Neural cell (in vitro differentiated cells): ENCODE results near the gene ABL2. TPM values are rescaled to one million over a fixed set of nuclear protein-coding genes. Genes with fewer than 3 reads are reported as not detected.

Experiments
- H2AFZ ChIP-seq: fragments of 200-600, 300-800 bp; sonication (generic), shearing (Covaris generic); 2 replicates; pipeline ENCODE4 v1.6.0; 2014; ENCODE audit warnings: low read depth, mild to moderate bottlenecking, antibody characterized with exemption, low read length, moderate library complexity
- H3F3A ChIP-seq: fragments of 200-600 bp; shearing (Covaris generic); 2 replicates; pipeline ENCODE4 v1.6.1; 2016; ENCODE audit warnings: mild to moderate bottlenecking, moderate library complexity, mixed read lengths, antibody characterized with exemption, low read length; ENCODE audit not compliant: insufficient read depth, poor library complexity, severe bottlenecking
- H3K27ac ChIP-seq: fragments of 200-600, 300-800 bp; sonication (generic), shearing (Covaris generic); 2 replicates; pipeline ENCODE4 v1.5.1; 2014; ENCODE audit warnings: mild to moderate bottlenecking, low read length, moderate library complexity
- H3K27me3 ChIP-seq: fragments of 300-800, 200-600 bp; sonication (generic), shearing (Covaris generic); 2 replicates; pipeline ENCODE4 v1.6.0; 2014; ENCODE audit warnings: mild to moderate bottlenecking, low read depth, low read length, moderate library complexity; ENCODE audit not compliant: insufficient read depth
- H3K36me3 ChIP-seq: fragments of 300-800, 200-600 bp; sonication (generic), shearing (Covaris generic); 2 replicates; pipeline ENCODE4 v1.5.1; 2014; ENCODE audit warnings: mild to moderate bottlenecking, antibody characterized with exemption, low read length, moderate library complexity; ENCODE audit not compliant: insufficient read depth
- H3K4me2 ChIP-seq: fragments of 300-800, 200-600 bp; sonication (generic), shearing (Covaris generic); 2 replicates; pipeline ENCODE4 v1.6.0; 2014; ENCODE audit warnings: mild to moderate bottlenecking, low read length
- H3K4me3 ChIP-seq: fragments of 300-800, 200-600 bp; sonication (generic), shearing (Covaris generic); 2 replicates; pipeline ENCODE4 v1.5.1; 2014; ENCODE audit warnings: mild to moderate bottlenecking, low read length, moderate library complexity
- H3K79me2 ChIP-seq: fragments of 200-600 bp; shearing (Covaris generic); replicated peaks from 2 replicates; pipeline ENCODE4 v1.6.0; 2014; ENCODE audit warnings: mild to moderate bottlenecking, low read length, moderate library complexity; ENCODE audit not compliant: insufficient read depth
- H3K9ac ChIP-seq: fragments of 300-800, 200-600 bp; sonication (generic), shearing (Covaris generic); 2 replicates; pipeline ENCODE4 v1.6.1; 2016; ENCODE audit warnings: mild to moderate bottlenecking, low read length, mixed read lengths
- H3K9me2 ChIP-seq: fragments of 200-600 bp; shearing (Covaris generic); 2 replicates; pipeline ENCODE4 v1.6.1; 2016; ENCODE audit warnings: mild to moderate bottlenecking, low read length, mixed read lengths; ENCODE audit not compliant: insufficient read depth
- H3K9me3 ChIP-seq: fragments of 200-600, 300-800 bp; sonication (generic), shearing (Covaris generic); 2 replicates; pipeline ENCODE4 v1.6.1; 2016; ENCODE audit warnings: mild to moderate bottlenecking, mixed run types, low read length, moderate library complexity, mixed read lengths
- H4K20me1 ChIP-seq: fragments of 200-600 bp; shearing (Covaris generic); 2 replicates; pipeline ENCODE4 v1.6.1; 2016; ENCODE audit warnings: mild to moderate bottlenecking, mixed run types; ENCODE audit not compliant: insufficient read depth
- CTCF ChIP-seq: fragments of 450-650 bp; IDR thresholded peaks from 2 replicates; pipeline ENCODE4 v1.5.1; 2014; ENCODE audit warnings: antibody characterized with exemption, mild to moderate bottlenecking, moderate library complexity; ENCODE audit not compliant: poor library complexity, severe bottlenecking
- EP300 ChIP-seq: fragments of 450-650 bp; conservative IDR thresholded peaks from 2 replicates; pipeline ENCODE4 v1.6.1; 2014; ENCODE audit warnings: antibody characterized with exemption, mild to moderate bottlenecking, moderate library complexity; ENCODE audit not compliant: poor library complexity, severe bottlenecking
- EZH2 ChIP-seq: fragments of 200-600, 300-800 bp; shearing (Covaris generic), sonication (generic); IDR thresholded peaks from 2 replicates; pipeline ENCODE4 v1.6.1; 2014; ENCODE audit warnings: antibody characterized with exemption, low read length, borderline replicate concordance, mild to moderate bottlenecking; ENCODE audit not compliant: insufficient read depth, poor library complexity, severe bottlenecking
- MXI1 ChIP-seq: fragments of 450-650 bp; conservative IDR thresholded peaks from 2 replicates; pipeline ENCODE4 v1.6.1; 2014; ENCODE audit warnings: antibody characterized with exemption, mild to moderate bottlenecking; ENCODE audit not compliant: poor library complexity, severe bottlenecking
- POLR2AphosphoS5 ChIP-seq: IDR thresholded peaks from 2 replicates; pipeline ENCODE4 v1.6.1; 2012
- RAD21 ChIP-seq: fragments of 450-650 bp; conservative IDR thresholded peaks from 2 replicates; pipeline ENCODE4 v1.6.1; 2014; ENCODE audit warnings: antibody characterized with exemption, mild to moderate bottlenecking, moderate library complexity
- REST ChIP-seq: IDR thresholded peaks from 2 replicates; pipeline ENCODE4 v1.6.1; 2012; ENCODE audit warnings: borderline replicate concordance
- SMC3 ChIP-seq: fragments of 450-650 bp; conservative IDR thresholded peaks from 2 replicates; pipeline ENCODE4 v1.6.1; 2014; ENCODE audit warnings: antibody characterized with exemption, mild to moderate bottlenecking, moderate library complexity; ENCODE audit not compliant: poor library complexity
- TAF1 ChIP-seq: IDR thresholded peaks from 2 replicates; pipeline ENCODE4 v1.6.1; 2012; ENCODE audit warnings: low read depth
- polyA plus RNA-seq: library from polyadenylated mRNA; depleted of rRNA; stranded (reverse); fragments of >200 nt; gene quantifications from 2 replicates; pipeline ENCODE4 v1.2.3, GENCODE V29; 2014

ABL2 gene
- polyA plus RNA-seq, 1 donor from 2014 or later = 9.8 TPM

GRCh38 chr1:179230251-179230650 lies 774 bp upstream of the ABL2 start:
- peak overlapping the region; percentile 99 for H2AFZ ChIP-seq
- no peaks in the 10 kb centered on the region for H3F3A ChIP-seq
- H3K4me2 ChIP-seq = peak overlapping the region; percentile 91
- peak overlapping the region; percentile 92 for H3K9ac ChIP-seq
- peaks cover 29% of the 10 kb centered on the region for H3K79me2 ChIP-seq
- H3K9me2 ChIP-seq = no peaks in the 10 kb centered on the region
- peak overlapping the region; percentile 74 for H3K27ac ChIP-seq
- H3K36me3 ChIP-seq = no peaks in the 10 kb centered on the region
- H3K4me3 ChIP-seq = peak overlapping the region; percentile 95
- H4K20me1 ChIP-seq = no peaks in the 10 kb centered on the region
- no peaks in the 10 kb centered on the region for H3K27me3 ChIP-seq
- no peaks in the 10 kb centered on the region for H3K9me3 ChIP-seq
- no peak for TF ChIP-seq EP300
- TF ChIP-seq TAF1 = no peak
- no peak for TF ChIP-seq MXI1
- TF ChIP-seq CTCF = no peak
- TF ChIP-seq EZH2 = no peak
- no peak for TF ChIP-seq POLR2AphosphoS5
- TF ChIP-seq SMC3 = no peak

GRCh38 chr1:179228783-179229213 lies 679 bp downstream of the ABL2 start:
- H4K20me1 ChIP-seq = no peaks in the 10 kb centered on the region
- H3K4me2 ChIP-seq = peak overlapping the region; percentile 91
- TF ChIP-seq CTCF (no peak), MXI1 (no peak), EZH2 (no peak), TAF1 (no peak), SMC3 (no peak), EP300 (no peak), REST (no peak), POLR2AphosphoS5 (no peak), RAD21 (no peak)
- H3K4me3 ChIP-seq = peak overlapping the region; percentile 95
- peak overlapping the region; percentile 81 for H3K27ac ChIP-seq
- H3K79me2 ChIP-seq = peaks cover 40% of the 10 kb centered on the region
- no peaks in the 10 kb centered on the region for H3K36me3 ChIP-seq
- no peaks in the 10 kb centered on the region for H3K9me2 ChIP-seq
- peak overlapping the region; percentile 92 for H3K9ac ChIP-seq
- H2AFZ ChIP-seq = no peak overlapping the region
- no peaks in the 10 kb centered on the region for H3K27me3 ChIP-seq
- H3K9me3 ChIP-seq = no peaks in the 10 kb centered on the region
- H3F3A ChIP-seq = no peaks in the 10 kb centered on the region
